BLaER1 treated with 17β-estradiol and CSF1 and Interleukin-3, amounts not matched to agents 10 nM and 100 nM (cell line): ENCODE results near the gene TNFSF4.
A peak's percentile ranks its signal among the peaks of the same experiment; 100 is the strongest.
"Not testable (repeated sequence)": the region's sequence is repeated elsewhere in the genome, so short reads cannot be mapped to it uniquely, and the experiment has no call there.

Source experiments
- H3K27ac ChIP-seq, 11 experiments: shearing (Covaris generic); formaldehyde crosslinking; 2 replicates each; pipeline ENCODE4 v1.8.1; 2022
- H3K27me3 ChIP-seq, 11 experiments: shearing (Covaris generic); formaldehyde crosslinking; 2 replicates each; pipeline ENCODE4 v1.8.1; 2022
- H3K36me3 ChIP-seq, 11 experiments: shearing (Covaris generic); formaldehyde crosslinking; 2 replicates each; pipeline ENCODE4 v1.8.1; 2022
- H3K4me1 ChIP-seq, 10 experiments: shearing (Covaris generic); formaldehyde crosslinking; 2 replicates each; pipeline ENCODE4 v1.8.1; 2022
- H3K4me2 ChIP-seq, 11 experiments: shearing (Covaris generic); formaldehyde crosslinking; 2 replicates each; pipeline ENCODE4 v1.8.1; 2022
- H3K4me3 ChIP-seq, 10 experiments: shearing (Covaris generic); formaldehyde crosslinking; 2 replicates each; pipeline ENCODE4 v1.8.1; 2022
- H3K9ac ChIP-seq, 11 experiments: shearing (Covaris generic); formaldehyde crosslinking; 2 replicates each; pipeline ENCODE4 v1.8.1; 2022
- H3K9me3 ChIP-seq, 11 experiments: shearing (Covaris generic); formaldehyde crosslinking; replicated peaks in 1 of 11; 2 replicates each; pipeline ENCODE4 v1.8.1; 2022
- H4K20me1 ChIP-seq, 11 experiments: shearing (Covaris generic); formaldehyde crosslinking; 2 replicates each; pipeline ENCODE4 v1.8.1; 2022
- Cebpa-rat ChIP-seq, 11 experiments: shearing (Covaris generic); IDR thresholded peaks; 2 replicates each; pipeline ENCODE4 v1.8.1; 2022

The TNFSF4 gene

DNA sequence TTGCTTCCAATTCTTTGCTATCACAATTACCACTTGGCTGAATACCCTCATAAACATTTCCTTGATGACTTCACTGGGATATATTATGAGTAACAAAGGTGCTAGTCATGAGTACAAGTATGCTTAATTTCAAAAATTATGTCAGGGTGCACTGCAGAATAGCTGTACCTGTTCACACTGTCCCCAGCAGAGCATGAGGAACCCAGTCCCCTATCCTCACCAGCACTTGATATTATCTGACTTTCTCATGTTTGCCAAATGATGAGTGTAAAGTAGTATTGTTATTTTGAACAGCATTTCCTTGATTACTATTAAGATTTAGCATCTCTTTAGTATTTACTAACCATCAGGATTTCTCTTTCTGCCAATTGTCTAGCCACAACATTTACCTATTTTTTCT, 33.5 kb upstream of the TNFSF4 start:
- TF ChIP-seq Cebpa-rat (IDR thresholded peaks at IDR 0.05), result no peak
- Histone ChIP-seq H3K4me1 (peaks cover 0 to 6% (median 0%) of the 10 kb centered on the region in 10 experiments; a peak in 5 of 20 replicates), H3K9me3 (peaks cover 27 to 45% (median 36%) of the 10 kb centered on the region in 11 experiments), H3K4me3 (no peak overlapping the region), H3K4me2 (no peak overlapping the region), H3K9ac (no peak overlapping the region), H3K27ac (no peak overlapping the region), H3K36me3 (no peaks in the 10 kb centered on the region), H3K27me3 (no peaks in the 10 kb centered on the region), H4K20me1 (no peaks in the 10 kb centered on the region)

DNA sequence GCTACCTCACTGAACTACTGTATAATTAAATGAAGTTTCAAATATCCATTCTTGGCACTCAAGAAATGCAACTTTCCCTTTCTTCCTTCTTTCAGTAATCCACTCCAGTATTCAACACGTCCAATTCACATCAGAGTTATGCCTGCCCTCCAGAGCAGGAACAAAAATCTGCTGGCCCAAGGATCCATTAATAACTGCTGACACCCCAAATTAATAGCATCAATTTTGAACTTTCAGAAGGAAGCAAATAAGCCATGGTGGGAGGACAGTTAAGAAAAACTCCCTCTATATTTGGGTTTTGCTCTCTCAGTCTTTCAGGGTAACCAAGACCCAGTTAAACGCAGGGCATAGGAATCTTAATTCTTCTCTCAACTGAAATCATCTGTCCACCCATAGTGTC, 31.9 kb upstream of the TNFSF4 start:
- H3K4me3 ChIP-seq, result no peak overlapping the region
- H3K9ac ChIP-seq, result no peak overlapping the region
- no peaks in the 10 kb centered on the region for H3K36me3 ChIP-seq
- H3K4me1 ChIP-seq, result peaks cover 0 to 6% (median 0%) of the 10 kb centered on the region in 10 experiments; a peak in 5 of 20 replicates
- peaks cover 27 to 45% (median 37%) of the 10 kb centered on the region in 11 experiments for H3K9me3 ChIP-seq
- H3K27ac ChIP-seq, result no peak overlapping the region
- H3K4me2 ChIP-seq, result no peak overlapping the region
- H3K27me3 ChIP-seq, result no peaks in the 10 kb centered on the region
- TF ChIP-seq Cebpa-rat (IDR thresholded peaks at IDR 0.05), result no peak
- no peaks in the 10 kb centered on the region for H4K20me1 ChIP-seq

DNA sequence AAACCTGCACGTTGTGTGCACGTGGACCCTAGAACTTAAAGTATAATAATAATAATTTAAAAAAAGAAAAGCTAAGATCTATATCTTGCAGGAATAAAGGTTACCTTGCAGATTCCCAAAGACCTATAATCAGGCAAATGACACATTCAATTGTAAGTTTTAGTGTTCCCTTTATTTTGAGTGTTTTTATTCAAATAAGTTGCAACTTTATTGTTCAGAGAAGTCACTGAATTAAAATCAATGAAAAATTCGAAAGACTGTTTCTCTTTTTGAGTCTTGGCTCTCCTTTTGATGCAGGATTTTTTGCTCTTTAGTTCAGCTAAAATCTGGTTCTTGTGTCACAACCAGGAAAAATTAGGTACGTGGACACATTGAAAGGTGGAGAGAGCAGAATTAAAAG, 27.8 kb upstream of the TNFSF4 start:
- H3K4me3 ChIP-seq, result no peak overlapping the region
- no peaks in the 10 kb centered on the region for H3K36me3 ChIP-seq
- H4K20me1 ChIP-seq, result no peaks in the 10 kb centered on the region
- TF ChIP-seq Cebpa-rat (IDR thresholded peaks at IDR 0.05), result no peak
- no peaks in the 10 kb centered on the region for H3K27me3 ChIP-seq
- H3K9me3 ChIP-seq, result peaks cover 6 to 13% (median 11%) of the 10 kb centered on the region in 11 experiments; a peak in 15 of 22 replicates
- no peak overlapping the region for H3K4me2 ChIP-seq
- no peak overlapping the region for H3K27ac ChIP-seq
- no peak overlapping the region for H3K9ac ChIP-seq
- no peaks in the 10 kb centered on the region; a peak in 1 of 20 replicates for H3K4me1 ChIP-seq

DNA sequence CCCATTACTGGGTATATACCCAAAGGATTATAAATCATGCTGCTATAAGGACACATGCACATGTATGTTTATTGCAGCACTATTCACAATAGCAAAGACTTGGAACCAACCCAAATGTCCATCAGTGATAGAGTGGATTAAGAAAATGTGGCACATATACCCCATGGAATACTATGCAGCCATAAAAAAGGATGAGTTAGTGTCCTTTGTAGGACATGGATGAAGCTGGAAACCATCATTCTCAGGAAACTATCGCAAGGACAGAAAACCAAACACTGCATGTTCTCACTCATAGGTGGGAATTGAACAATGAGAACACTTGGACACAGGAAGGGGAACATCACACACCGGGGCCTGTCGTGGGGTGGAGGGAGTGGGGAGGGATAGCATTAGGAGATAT, 27.3 kb upstream of the TNFSF4 start:
- not testable (repeated sequence) for H3K36me3 ChIP-seq, H3K27ac ChIP-seq, H3K9ac ChIP-seq, H3K4me1 ChIP-seq, H3K4me2 ChIP-seq, H3K27me3 ChIP-seq, H4K20me1 ChIP-seq, H3K4me3 ChIP-seq
- peaks cover 1 to 10% (median 7%) of the 10 kb centered on the region in 11 experiments; a peak in 11 of 22 replicates for H3K9me3 ChIP-seq

DNA sequence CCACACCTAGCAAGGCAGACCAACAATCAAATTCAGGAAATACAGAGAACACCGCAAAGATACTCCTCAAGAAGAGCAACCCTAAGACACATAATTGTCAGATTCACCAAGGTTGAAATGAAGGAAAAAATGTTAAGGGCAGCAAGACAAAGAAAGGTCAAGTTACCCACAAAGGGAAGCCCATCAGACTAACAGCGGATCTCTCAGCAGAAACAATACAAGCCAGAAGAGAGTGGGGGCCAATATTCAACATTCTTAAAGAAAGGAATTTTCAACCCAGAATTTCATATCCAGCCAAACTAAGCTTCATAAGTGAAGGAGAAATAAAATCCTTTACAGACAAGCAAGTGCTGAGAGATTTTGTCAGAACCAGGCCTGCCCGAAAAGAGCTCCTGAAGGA, 21.9 kb upstream of the TNFSF4 start:
- H3K36me3 ChIP-seq, result not testable (repeated sequence)

DNA sequence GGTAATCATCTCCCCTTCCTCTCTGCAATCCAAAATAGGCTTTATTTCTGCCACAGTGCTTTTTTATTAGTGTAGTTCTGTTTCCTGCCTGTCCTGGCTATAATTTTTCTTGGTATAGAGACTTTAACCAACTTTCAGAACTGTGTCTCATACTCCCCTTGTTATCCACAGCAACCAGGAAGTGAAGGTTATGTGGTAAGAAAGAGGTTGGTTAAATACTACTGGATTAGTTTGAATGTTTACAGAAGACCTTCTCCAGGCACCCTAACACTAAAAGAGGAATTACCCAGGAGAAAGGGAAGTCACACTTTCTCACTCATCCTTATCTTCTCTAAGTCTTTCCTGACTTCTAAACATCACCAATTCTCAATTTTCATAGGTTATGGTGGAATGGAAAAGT, 17.8 kb upstream of the TNFSF4 start:
- Histone ChIP-seq H3K9me3 (peaks cover 0 to 24% (median 8%) of the 10 kb centered on the region in 11 experiments; a peak in 15 of 22 replicates), H4K20me1 (no peaks in the 10 kb centered on the region), H3K4me3 (no peak overlapping the region), H3K36me3 (no peaks in the 10 kb centered on the region), H3K27ac (no peak overlapping the region; a peak in 1 of 22 replicates), H3K4me2 (peak overlapping the region in 1 of 11 experiments; percentile 36; a peak in 1 of 22 replicates), H3K27me3 (no peaks in the 10 kb centered on the region), H3K9ac (no peak overlapping the region), H3K4me1 (peaks cover 0 to 10% (median 0%) of the 10 kb centered on the region in 10 experiments; a peak in 4 of 20 replicates)
- no peak for TF ChIP-seq Cebpa-rat (IDR thresholded peaks at IDR 0.05)

More for the DNA sequence above, 21.9 kb upstream of the TNFSF4 start:
- not testable (repeated sequence) for H3K4me2 ChIP-seq, H3K27me3 ChIP-seq, H3K9ac ChIP-seq, H3K27ac ChIP-seq, H3K4me3 ChIP-seq, H4K20me1 ChIP-seq
- Histone ChIP-seq H3K9me3 (peaks cover 0 to 25% (median 8%) of the 10 kb centered on the region in 11 experiments; a peak in 15 of 22 replicates), H3K4me1 (peaks cover 0 to 10% (median 0%) of the 10 kb centered on the region in 10 experiments; a peak in 4 of 20 replicates)

DNA sequence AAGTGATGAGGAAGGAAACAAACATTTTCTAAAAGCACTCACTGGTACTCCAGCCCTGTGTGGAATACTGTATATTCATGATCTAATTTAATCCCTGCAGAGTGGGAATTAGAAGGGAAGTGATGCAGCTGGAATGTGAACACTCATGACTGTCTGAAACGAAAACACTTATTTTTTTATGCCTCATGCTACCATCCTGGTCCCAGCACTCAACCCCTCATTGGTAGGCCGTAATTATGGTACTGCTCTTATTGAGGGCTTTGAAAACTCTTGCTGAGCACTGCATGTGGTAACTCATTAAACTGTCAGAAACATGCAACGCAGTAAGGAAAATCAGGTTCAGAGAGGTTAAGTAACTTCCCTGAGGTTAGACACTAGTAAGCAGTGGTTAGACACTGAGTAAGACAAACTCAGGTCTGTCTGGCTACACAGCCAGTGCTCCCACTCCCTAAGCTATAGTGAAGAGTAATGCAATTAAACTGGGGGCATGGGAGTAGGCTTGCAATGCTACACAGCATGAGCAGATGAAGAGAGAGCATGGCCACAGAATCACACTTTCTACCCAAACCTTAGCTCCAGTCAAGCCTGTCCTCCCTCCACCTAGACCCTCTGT, 17.3 kb upstream of the TNFSF4 start:
- H3K36me3 ChIP-seq, result no peaks in the 10 kb centered on the region
- no peaks in the 10 kb centered on the region for H3K27me3 ChIP-seq
- no peak overlapping the region for H3K4me3 ChIP-seq
- H4K20me1 ChIP-seq, result no peaks in the 10 kb centered on the region
- H3K4me1 ChIP-seq, result peaks cover 0 to 10% (median 0%) of the 10 kb centered on the region in 10 experiments; a peak in 4 of 20 replicates
- H3K4me2 ChIP-seq, result no peak overlapping the region
- peaks cover 0 to 20% (median 8%) of the 10 kb centered on the region in 11 experiments; a peak in 15 of 22 replicates for H3K9me3 ChIP-seq
- no peak overlapping the region for H3K27ac ChIP-seq
- TF ChIP-seq Cebpa-rat (IDR thresholded peaks at IDR 0.05), result no peak
- H3K9ac ChIP-seq, result no peak overlapping the region

DNA sequence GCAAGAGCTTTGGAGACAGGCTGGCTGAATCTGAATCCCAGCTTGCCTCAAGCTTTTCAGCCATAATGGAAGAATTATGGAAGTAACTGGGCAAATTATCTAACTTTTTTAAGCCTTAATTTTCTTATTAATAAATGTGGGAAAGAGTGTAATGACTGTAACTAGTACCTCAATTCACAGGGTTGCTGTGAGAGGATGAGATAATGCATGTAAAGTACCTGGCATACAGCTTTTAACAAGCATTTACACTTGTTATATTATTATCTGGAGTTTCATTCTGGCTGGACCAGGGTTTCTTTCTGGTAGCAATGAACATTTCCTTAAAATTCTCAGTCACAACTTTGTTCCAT, 15.9 kb upstream of the TNFSF4 start:
- Histone ChIP-seq H3K4me1 (peaks cover 0 to 10% (median 0%) of the 10 kb centered on the region in 10 experiments; a peak in 4 of 20 replicates), H3K27ac (no peak overlapping the region), H3K36me3 (no peaks in the 10 kb centered on the region), H4K20me1 (no peaks in the 10 kb centered on the region), H3K4me2 (no peak overlapping the region), H3K4me3 (no peak overlapping the region), H3K27me3 (no peaks in the 10 kb centered on the region), H3K9ac (no peak overlapping the region), H3K9me3 (peaks cover 0 to 8% (median 0%) of the 10 kb centered on the region in 11 experiments; a peak in 2 of 22 replicates)
- TF ChIP-seq Cebpa-rat (IDR thresholded peaks at IDR 0.05), result no peak

DNA sequence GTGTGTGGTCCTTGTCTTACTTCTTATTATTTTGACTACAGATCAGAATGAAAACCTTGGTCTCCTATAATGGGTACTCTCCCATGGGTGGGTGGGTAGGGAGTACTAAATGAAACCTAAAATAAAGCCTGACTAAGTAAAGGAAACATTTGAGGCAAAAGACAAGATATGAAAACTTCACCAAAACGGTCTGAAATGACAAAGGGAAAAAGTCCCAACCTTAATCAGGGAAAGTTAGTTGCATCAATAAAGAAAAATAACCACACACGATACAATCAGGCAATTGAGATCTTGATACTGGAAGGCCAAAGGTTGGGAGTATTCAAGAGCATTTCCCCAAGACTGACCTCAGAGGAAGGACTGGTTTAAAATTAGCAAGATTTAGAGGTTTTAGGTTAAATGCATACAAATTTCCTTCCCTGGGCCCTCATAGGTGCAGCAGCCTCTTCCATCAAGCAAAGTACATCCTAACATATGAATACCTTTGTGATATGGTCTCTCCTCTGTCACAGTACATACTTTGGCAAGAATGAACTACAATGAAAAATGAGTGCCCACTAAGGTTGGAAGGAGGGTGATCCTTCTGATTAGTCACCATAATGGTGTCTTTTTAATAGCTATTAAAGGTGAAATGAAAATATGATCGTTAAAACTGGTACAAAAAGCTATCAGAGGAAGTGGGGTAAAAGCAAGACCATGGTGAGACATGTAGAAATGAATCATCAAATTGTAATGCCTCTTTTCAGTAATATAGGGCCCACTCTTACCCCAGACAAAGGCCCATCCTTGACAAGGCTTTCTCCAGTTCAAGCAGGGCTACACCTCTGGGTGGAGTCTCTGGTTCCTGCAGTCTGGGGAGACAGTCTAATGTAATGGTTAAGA, 15.3 kb upstream of the TNFSF4 start:
- Histone ChIP-seq H3K9ac (no peak overlapping the region), H3K4me3 (no peak overlapping the region), H3K27ac (no peak overlapping the region), H3K4me2 (no peak overlapping the region), H3K4me1 (peaks cover 0 to 10% (median 0%) of the 10 kb centered on the region in 10 experiments; a peak in 4 of 20 replicates), H3K36me3 (no peaks in the 10 kb centered on the region), H3K9me3 (peaks cover 0 to 2% (median 0%) of the 10 kb centered on the region in 11 experiments; a peak in 1 of 22 replicates), H4K20me1 (no peaks in the 10 kb centered on the region), H3K27me3 (no peaks in the 10 kb centered on the region)
- TF ChIP-seq Cebpa-rat (IDR thresholded peaks at IDR 0.05), result no peak
